ENCODE results near the gene SDCCAG8. TPM values are rescaled to one million over a fixed set of nuclear protein-coding genes. Genes with fewer than 3 reads are reported as not detected.

SDCCAG8 gene
- polyA plus RNA-seq, 1 experiment: 34.1 TPM

DNA sequence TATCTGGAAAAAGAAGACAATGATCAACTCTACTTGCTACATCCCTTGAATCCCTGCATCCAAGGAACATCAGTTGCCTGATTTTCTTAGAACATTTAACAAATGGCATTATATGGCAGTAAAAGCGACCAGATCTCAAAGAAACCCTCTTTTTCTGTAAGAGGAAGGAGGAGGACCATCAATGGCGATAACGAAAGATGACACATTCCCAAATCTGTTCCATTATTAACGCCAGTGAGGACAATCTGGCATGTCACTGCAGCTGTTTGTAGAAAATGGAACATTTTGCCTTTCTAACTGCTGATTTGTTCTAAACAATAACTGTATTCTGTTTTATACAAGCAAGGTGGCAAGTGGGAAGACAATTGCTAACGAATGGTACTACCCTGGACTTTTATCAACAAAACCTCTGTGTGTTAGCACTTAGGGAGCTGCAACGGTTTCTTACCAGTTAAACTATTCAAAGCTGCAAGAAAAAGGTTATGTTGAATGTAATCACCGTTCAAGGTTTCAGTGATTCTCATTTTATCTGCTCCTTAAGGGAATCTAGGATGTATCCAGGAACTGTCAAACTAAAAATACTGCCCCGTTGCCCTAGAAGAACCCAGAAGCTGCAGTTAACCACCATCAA, 251.9 kb downstream of the SDCCAG8 start:
- Histone ChIP-seq H3K27me3 (ENCODE audit: control insufficient read depth, insufficient read depth, low read length) (no peaks in the 10 kb centered on the region), H3K9me3 (ENCODE audit: control insufficient read depth, insufficient read depth, low read length) (no peaks in the 10 kb centered on the region; the same call in 1 of the 2 replicates), H3K4me3 (ENCODE audit: low read depth, low read length) (no peak overlapping the region), H3K27ac (ENCODE audit: low read depth, low read length) (no peak overlapping the region)
- CTCF ChIA-PET: interaction anchor here (0.7 kb wide), 1 partner anchor 670 kb away, joined by 9 read pairs; no protein-coding TSS in a partner anchor
- TF ChIP-seq CTCF (IDR thresholded peaks at IDR 0.05; ENCODE audit: low read depth, low read length): no peak
- POLR2A ChIA-PET: no interaction called here
- no peak for DNase-seq (ENCODE audit: low read depth, low spot score)

- no peak for TF ChIP-seq CTCF (IDR thresholded peaks at IDR 0.05; ENCODE audit: low read depth, low read length)
- H3K9me3 ChIP-seq (ENCODE audit: control insufficient read depth, insufficient read depth, low read length): no peaks in the 10 kb centered on the region; the same call in 1 of the 2 replicates
- no peaks in the 10 kb centered on the region for H3K27me3 ChIP-seq (ENCODE audit: control insufficient read depth, insufficient read depth, low read length)
- POLR2A ChIA-PET: no interaction called here
- no peak overlapping the region for H3K27ac ChIP-seq (ENCODE audit: low read depth, low read length)
- no peak overlapping the region for H3K4me3 ChIP-seq (ENCODE audit: low read depth, low read length)
- no peak for DNase-seq (ENCODE audit: low read depth, low spot score)
- CTCF ChIA-PET: interaction anchor here (0.7 kb wide), 1 partner anchor 670 kb away, joined by 9 read pairs; no protein-coding TSS in a partner anchor
Observed at GRCh38 chr1:243508303-243508713, 252.5 kb downstream of the SDCCAG8 start.

DNA sequence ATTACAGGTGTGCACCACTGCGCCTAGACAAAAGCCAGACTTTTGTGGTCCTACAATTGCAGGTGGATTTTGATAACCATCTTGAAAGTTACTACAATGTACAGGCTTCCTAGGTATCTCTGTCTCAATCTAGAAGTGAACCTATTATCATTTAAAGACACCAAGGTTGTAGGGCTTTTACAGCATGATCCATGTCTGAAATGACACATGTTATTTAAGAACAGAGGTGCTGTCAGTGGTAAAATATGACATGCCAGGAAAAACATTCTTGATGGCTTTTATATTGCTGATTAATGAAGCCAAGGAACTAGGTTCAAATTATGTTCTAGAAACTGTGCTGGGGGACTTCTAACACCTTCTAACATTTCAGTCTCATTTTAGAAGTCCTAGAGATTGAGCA, 253.1 kb downstream of the SDCCAG8 start:
- no peak for TF ChIP-seq CTCF (IDR thresholded peaks at IDR 0.05; ENCODE audit: low read depth, low read length)
- H3K4me3 ChIP-seq (ENCODE audit: low read depth, low read length): no peak overlapping the region
- ChIA-PET CTCF (no interaction called here), POLR2A (no interaction called here)
- H3K27me3 ChIP-seq (ENCODE audit: control insufficient read depth, insufficient read depth, low read length): no peaks in the 10 kb centered on the region
- no peaks in the 10 kb centered on the region; the same call in 1 of the 2 replicates for H3K9me3 ChIP-seq (ENCODE audit: control insufficient read depth, insufficient read depth, low read length)
- no peak for DNase-seq (ENCODE audit: low read depth, low spot score)
- H3K27ac ChIP-seq (ENCODE audit: low read depth, low read length): no peak overlapping the region

- no peak for TF ChIP-seq CTCF (IDR thresholded peaks at IDR 0.05; ENCODE audit: low read depth, low read length)
- no peak overlapping the region for H3K4me3 ChIP-seq (ENCODE audit: low read depth, low read length)
- DNase-seq (ENCODE audit: low read depth, low spot score): no peak
- H3K27me3 ChIP-seq (ENCODE audit: control insufficient read depth, insufficient read depth, low read length): no peaks in the 10 kb centered on the region
- POLR2A ChIA-PET: no interaction called here
- H3K9me3 ChIP-seq (ENCODE audit: control insufficient read depth, insufficient read depth, low read length): no peaks in the 10 kb centered on the region; the same call in 1 of the 2 replicates
- no peak overlapping the region for H3K27ac ChIP-seq (ENCODE audit: low read depth, low read length)
- CTCF ChIA-PET: interaction anchor here (0.6 kb wide), 1 partner anchor 19 kb away, joined by 3 read pairs; no protein-coding TSS in a partner anchor
Observed at GRCh38 chr1:243510928-243511327, 255.1 kb downstream of the SDCCAG8 start.

- Histone ChIP-seq H3K27ac (ENCODE audit: low read depth, low read length) (no peak overlapping the region), H3K9me3 (ENCODE audit: control insufficient read depth, insufficient read depth, low read length) (no peaks in the 10 kb centered on the region; the same call in 1 of the 2 replicates), H3K27me3 (ENCODE audit: control insufficient read depth, insufficient read depth, low read length) (no peaks in the 10 kb centered on the region), H3K4me3 (ENCODE audit: low read depth, low read length) (no peak overlapping the region)
- ChIA-PET POLR2A (no interaction called here), CTCF (no interaction called here)
- DNase-seq (ENCODE audit: low read depth, low spot score): no peak
- TF ChIP-seq CTCF (IDR thresholded peaks at IDR 0.05; ENCODE audit: low read depth, low read length): no peak
Observed at GRCh38 chr1:243513726-243514491, 258.1 kb downstream of the SDCCAG8 start.
